ENCODE data around the gene CFAP97D1.
"Not testable (repeated sequence)": the region's sequence is repeated elsewhere in the genome, so short reads cannot be mapped to it uniquely, and the experiment has no call there.

CFAP97D1 gene

GRCh38 chr17:43784628-43785101 is 4.4 kb downstream of the CFAP97D1 start:
- no peaks in the 10 kb centered on the region for H3K9me3 ChIP-seq
- no peak overlapping the region for H3K4me3 ChIP-seq (ENCODE audit: low read depth, low read length)
- no peak for TF ChIP-seq CTCF (IDR thresholded peaks at IDR 0.05; ENCODE audit: low read depth, low read length)
- H3K4me1 ChIP-seq, result no peaks in the 10 kb centered on the region
- H3K27me3 ChIP-seq, result peaks cover 41% of the 10 kb centered on the region
- no peak for DNase-seq
- H3K36me3 ChIP-seq, result no peaks in the 10 kb centered on the region

- H3K9me3 ChIP-seq, result no peaks in the 10 kb centered on the region
- peaks cover 19% of the 10 kb centered on the region for H3K27me3 ChIP-seq
- no peaks in the 10 kb centered on the region for H3K4me1 ChIP-seq
- H3K4me3 ChIP-seq (ENCODE audit: low read depth, low read length), result no peak overlapping the region
- TF ChIP-seq CTCF (IDR thresholded peaks at IDR 0.05; ENCODE audit: low read depth, low read length), result no peak
- H3K36me3 ChIP-seq, result no peaks in the 10 kb centered on the region
- DNase-seq, result no peak
Observed at GRCh38 chr17:43787728-43788127, 7.5 kb downstream of the CFAP97D1 start.

GRCh38 chr17:43788540-43788939 is 8.3 kb downstream of the CFAP97D1 start:
- TF ChIP-seq CTCF (IDR thresholded peaks at IDR 0.05; ENCODE audit: low read depth, low read length), result no peak
- no peaks in the 10 kb centered on the region for H3K9me3 ChIP-seq
- no peaks in the 10 kb centered on the region for H3K4me1 ChIP-seq
- H3K36me3 ChIP-seq, result no peaks in the 10 kb centered on the region
- peaks cover 11% of the 10 kb centered on the region for H3K27me3 ChIP-seq
- DNase-seq, result no peak
- no peak overlapping the region for H3K4me3 ChIP-seq (ENCODE audit: low read depth, low read length)

GRCh38 chr17:43789482-43789881 is 9.2 kb downstream of the CFAP97D1 start:
- H3K4me3 ChIP-seq (ENCODE audit: low read depth, low read length), result no peak overlapping the region
- no peak for TF ChIP-seq CTCF (IDR thresholded peaks at IDR 0.05; ENCODE audit: low read depth, low read length)

DNA sequence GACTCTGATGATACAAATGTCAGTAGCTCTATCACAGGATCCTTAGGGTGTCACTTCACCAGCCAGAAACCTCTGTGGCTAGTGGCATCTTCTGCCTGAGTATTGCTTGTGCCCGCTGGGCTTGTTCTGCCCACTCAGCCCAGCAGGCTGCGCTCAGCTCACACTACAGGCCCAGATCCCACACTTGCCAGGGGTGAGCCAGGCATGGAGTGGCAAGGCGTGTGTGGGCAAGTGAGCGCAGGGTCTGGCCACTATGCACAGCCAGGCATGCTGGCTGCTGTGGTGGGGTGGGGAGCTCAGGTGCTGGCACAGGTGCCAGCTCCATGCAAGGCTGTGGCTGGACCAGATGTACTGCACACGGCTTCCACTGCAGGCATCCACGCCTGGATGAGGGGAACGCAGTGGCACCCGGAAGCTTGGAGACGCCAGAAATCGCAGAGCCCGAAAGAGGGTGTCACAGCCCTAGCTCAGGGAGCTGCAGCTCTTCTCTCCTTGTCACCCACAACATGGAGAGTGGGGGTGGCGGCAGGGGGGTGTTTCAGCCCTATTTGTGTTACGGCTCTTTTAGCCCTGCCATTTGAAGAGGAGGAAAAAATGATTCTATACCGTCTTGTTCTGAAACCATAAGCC is 10.2 kb downstream of the CFAP97D1 start:
- Histone ChIP-seq H3K36me3 (no peaks in the 10 kb centered on the region), H3K4me1 (no peaks in the 10 kb centered on the region), H3K9me3 (no peaks in the 10 kb centered on the region), H3K4me3 (ENCODE audit: low read depth, low read length) (no peak overlapping the region), H3K27me3 (peaks cover 5% of the 10 kb centered on the region; the same call in 1 of the 2 replicates)
- no peak for TF ChIP-seq CTCF (IDR thresholded peaks at IDR 0.05; ENCODE audit: low read depth, low read length)
- no peak for DNase-seq

More at GRCh38 chr17:43789482-43789881, 9.2 kb downstream of the CFAP97D1 start:
- no peaks in the 10 kb centered on the region for H3K36me3 ChIP-seq
- H3K9me3 ChIP-seq, result no peaks in the 10 kb centered on the region
- no peak for DNase-seq
- H3K4me1 ChIP-seq, result no peaks in the 10 kb centered on the region
- peaks cover 5% of the 10 kb centered on the region; the same call in 1 of the 2 replicates for H3K27me3 ChIP-seq

DNA sequence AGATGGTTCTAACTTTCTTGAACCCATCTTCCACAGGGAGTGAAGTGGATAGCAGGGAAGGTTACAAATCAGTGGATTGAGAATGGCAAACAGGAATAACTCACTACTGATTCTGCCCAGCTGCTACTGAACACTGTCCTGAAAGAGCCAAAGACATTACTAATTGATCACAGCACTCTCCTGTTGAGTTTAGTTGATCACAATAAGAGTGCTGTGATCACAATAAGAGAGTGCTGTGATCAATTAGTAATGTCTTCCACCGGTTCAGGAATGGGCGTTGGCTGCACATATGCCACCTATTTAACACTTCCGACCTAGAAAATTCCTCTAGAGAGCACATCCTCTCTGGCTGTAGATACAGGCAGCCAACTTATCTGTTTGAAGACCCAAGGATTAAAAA is 11.4 kb downstream of the CFAP97D1 start:
- no peak for DNase-seq
- no peak overlapping the region for H3K4me3 ChIP-seq (ENCODE audit: low read depth, low read length)
- peaks cover 5% of the 10 kb centered on the region; the same call in 1 of the 2 replicates for H3K27me3 ChIP-seq

DNA sequence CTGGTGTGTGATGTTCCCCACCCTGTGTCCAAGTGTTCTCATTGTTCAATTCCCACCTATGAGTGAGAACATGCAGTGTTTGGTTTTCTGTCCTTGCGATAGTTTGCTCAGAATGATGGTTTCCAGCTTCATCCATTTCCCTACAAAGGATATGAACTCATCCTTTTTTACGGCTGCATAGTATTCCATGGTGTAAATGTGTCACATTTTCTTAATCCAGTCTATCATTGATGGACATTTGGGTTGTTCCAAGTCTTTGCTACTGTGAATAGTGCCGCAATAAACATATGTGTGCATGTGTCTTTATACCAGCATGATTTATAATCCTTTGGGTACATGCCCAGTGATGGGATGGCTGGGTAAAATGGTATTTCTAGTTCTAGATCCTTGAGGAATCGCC is 12.4 kb downstream of the CFAP97D1 start:
- not testable (repeated sequence) for H3K36me3 ChIP-seq; H3K9me3 ChIP-seq; DNase-seq; H3K4me1 ChIP-seq; H3K27me3 ChIP-seq; H3K4me3 ChIP-seq (ENCODE audit: low read depth, low read length)

More for the DNA sequence above, 11.4 kb downstream of the CFAP97D1 start:
- H3K36me3 ChIP-seq, result no peaks in the 10 kb centered on the region
- H3K9me3 ChIP-seq, result no peaks in the 10 kb centered on the region
- TF ChIP-seq CTCF (IDR thresholded peaks at IDR 0.05; ENCODE audit: low read depth, low read length), result no peak
- no peaks in the 10 kb centered on the region for H3K4me1 ChIP-seq

DNA sequence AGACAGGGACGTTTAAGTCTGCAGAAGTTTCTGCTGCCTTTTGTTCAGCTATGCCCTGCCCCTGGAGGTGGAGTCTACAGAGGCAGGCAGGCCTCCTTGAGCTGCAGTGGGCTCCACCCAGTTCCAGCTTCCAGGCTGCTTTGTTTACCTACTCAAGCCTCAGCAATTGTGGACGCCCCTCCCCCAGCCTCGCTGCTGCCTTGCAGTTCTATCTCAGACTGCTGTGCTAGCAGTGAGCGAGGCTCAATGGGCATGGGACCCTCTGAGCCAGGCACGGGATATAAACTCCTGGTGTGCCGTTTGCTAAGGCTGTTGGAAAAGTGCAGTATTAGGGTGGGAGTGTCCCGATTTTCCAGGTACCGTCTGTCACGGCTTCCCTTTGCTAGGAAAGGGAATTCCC is 17.8 kb downstream of the CFAP97D1 start:
- not testable (repeated sequence) for H3K4me3 ChIP-seq (ENCODE audit: low read depth, low read length); H3K36me3 ChIP-seq; H3K4me1 ChIP-seq; H3K9me3 ChIP-seq; H3K27me3 ChIP-seq; DNase-seq
